HepG2 (cell line): ENCODE data around the gene ATP2A3. TPM values are rescaled to one million over a fixed set of nuclear protein-coding genes. Genes with fewer than 3 reads are reported as not detected.

Experiments used
- ATAC-seq: fragments of 200-7000 bp; cut with Tn5 transposase; 3 replicates; pipeline ENCODE4 v1.9.1; 2020; ENCODE audit warnings: mild to moderate bottlenecking, moderate library complexity
- BruUV-seq: library from RNA; stranded (reverse); fragments of 400-500 nt; replicated peaks from 2 replicates; lab custom pipeline; 2021; lab: Mats Ljungman, UMichigan
- CTCF ChIA-PET: fragments of 300-600 bp; formaldehyde crosslinking; extraction: SDS; loops from one replicate; lab custom pipeline; 2021; ENCODE audit warnings: low total read pairs, inconsistent platforms, low intra/inter-chr PET ratio; lab: Yijun Ruan, JAX
- POLR2A ChIA-PET: fragments of 350-600 bp; sonication (Branson Sonifier 250); formaldehyde crosslinking; loops from one replicate; lab custom pipeline; 2020; ENCODE audit warnings: antibody characterized with exemption, inconsistent platforms; lab: Yijun Ruan, JAX
- DNase-seq: peaks from one replicate; pipeline ENCODE4 v3.0.0-alpha.2; 2015; ENCODE audit warnings: low spot score
- FAIRE-seq: peaks from 3 replicates; lab custom pipeline; 2011; peaks lifted over from hg19 to GRCh38; lab: Jason Lieb, UNC
- H2AFZ ChIP-seq: one replicate; pipeline ENCODE4 v1.6.1; 2011; ENCODE audit warnings: low read length, inconsistent platforms
- H3K27ac ChIP-seq: fragments of 300-600 bp; 3 replicates; pipeline ENCODE4 v1.8.0; 2011; ENCODE audit warnings: mixed run types, mild to moderate bottlenecking, mixed read lengths, low read length, inconsistent platforms; ENCODE audit not compliant: insufficient read depth; ENCODE audit errors: extremely low read length
- H3K27me3 ChIP-seq, 2 experiments: fragments of 200-600 bp in 1 of 2; 2 replicates in 1 of 2; 3 replicates in 1 of 2; pipeline versions ENCODE4 v1.6.0 to v1.8.0; 2011; ENCODE audit warnings: low read length in 2 of 2, mild to moderate bottlenecking in 2 of 2, moderate library complexity in 2 of 2, inconsistent platforms in 1 of 2; ENCODE audit not compliant: insufficient read depth in 2 of 2, control insufficient read depth in 1 of 2
- H3K36me3 ChIP-seq, 2 experiments: fragments of 200-600 bp in 1 of 2; replicated peaks in 1 of 2; 2 replicates in 1 of 2; 3 replicates in 1 of 2; pipeline versions ENCODE4 v1.5.1 to v1.8.0; 2011; ENCODE audit warnings: low read length in 2 of 2, inconsistent platforms in 1 of 2; ENCODE audit not compliant: insufficient read depth in 2 of 2, control insufficient read depth in 1 of 2
- H3K4me1 ChIP-seq: 2 replicates; pipeline ENCODE4 v1.5.1; 2012; ENCODE audit warnings: low read length, inconsistent platforms; ENCODE audit not compliant: insufficient read depth
- H3K4me2 ChIP-seq: 2 replicates; pipeline ENCODE4 v1.6.0; 2011; ENCODE audit warnings: low read depth, low read length, inconsistent platforms
- H3K4me3 ChIP-seq, 3 experiments: fragments of 200-600 bp in 1 of 3; sonication (generic), shearing (Covaris generic) in 1 of 3; replicated peaks in 1 of 3; 2 replicates each; pipeline ENCODE4 v1.5.1; 2011 to 2016; ENCODE audit warnings: low read length in 3 of 3, inconsistent platforms in 2 of 3, low read depth in 2 of 3, mild to moderate bottlenecking in 2 of 3, control low read depth in 1 of 3, mixed read lengths in 1 of 3; ENCODE audit not compliant: insufficient read depth in 1 of 3
- H3K79me2 ChIP-seq: one replicate; pipeline ENCODE4 v1.6.1; 2011; ENCODE audit warnings: low read length, inconsistent platforms; ENCODE audit not compliant: insufficient read depth
- H3K9ac ChIP-seq: 2 replicates; pipeline ENCODE4 v1.6.0; 2011; ENCODE audit warnings: mild to moderate bottlenecking, low read depth, low read length, inconsistent platforms; ENCODE audit not compliant: insufficient read depth
- H3K9me3 ChIP-seq: 2 replicates; pipeline ENCODE4 v1.5.1; 2012; ENCODE audit warnings: mild to moderate bottlenecking, low read length
- H4K20me1 ChIP-seq: 2 replicates; pipeline ENCODE4 v1.6.0; 2011; ENCODE audit warnings: inconsistent platforms, mild to moderate bottlenecking, low read length, moderate library complexity; ENCODE audit not compliant: insufficient read depth
- ZNF768 ChIP-seq: sonication (generic); formaldehyde crosslinking; IDR thresholded peaks from 2 replicates; pipeline ENCODE4 v1.4.0; 2020; ENCODE audit warnings: missing genetic modification reagents
- WGBS: methylation state at CpG from one replicate; pipeline ENCODE4 v1.1.6; 2017; ENCODE audit warnings: low lambda C conversion rate; 5-methylcytosine and 5-hydroxymethylcytosine counted together
- in situ Hi-C: cut with HindIII; loops from 2 replicates; pipeline ENCODE4 v1.10.0; 2017; ENCODE audit warnings: low pct_unique_long_range_greater_than_20kb; ENCODE audit not compliant: extremely low pct_ligation_motif_present
- intact Hi-C: fragments of 100-400 bp; cut with micrococcal nuclease; formaldehyde crosslinking; loops from one replicate; pipeline ENCODE4 v1.10.0; 2022; ENCODE audit not compliant: unreplicated experiment
- polyA plus RNA-seq, 8 experiments: library from polyadenylated mRNA; depleted of rRNA in 3 of 8; stranded (reverse) in 7 of 8; unstranded in 1 of 8; fragments of >200 nt; fragmentation: Illumina TruSeq in 4 of 8; extraction: Trizol in 4 of 8; gene quantifications; 2 replicates each; pipeline versions ENCODE4 v1.2.1 to v1.2.3, GENCODE V29; 2011 to 2016; ENCODE audit warnings: low read depth in 4 of 8, missing spikeins in 1 of 8, mixed read lengths in 1 of 8; ENCODE audit not compliant: insufficient read depth in 1 of 8
- total RNA-seq, 5 experiments: library from RNA; depleted of rRNA; stranded (reverse); fragments of >200 nt; fragmentation: Illumina TruSeq; extraction: Trizol; gene quantifications; 2 replicates each; pipeline ENCODE4 v1.2.3, GENCODE V29; 2016; ENCODE audit warnings: low read depth in 1 of 5
- TF ChIP-seq, protein P1 (sequence below): sonication (generic); formaldehyde crosslinking; IDR thresholded peaks from 2 replicates; pipeline ENCODE4 v1.4.0; 2020; ENCODE audit warnings: missing genetic modification reagents

ATP2A3 gene
- total and polyA plus RNA-seq, 2 of the 13 experiments (the other 11 are each of a cell fraction or from before 2014, with no cell fraction given): 0.07 TPM; not detected in 1

DNA sequence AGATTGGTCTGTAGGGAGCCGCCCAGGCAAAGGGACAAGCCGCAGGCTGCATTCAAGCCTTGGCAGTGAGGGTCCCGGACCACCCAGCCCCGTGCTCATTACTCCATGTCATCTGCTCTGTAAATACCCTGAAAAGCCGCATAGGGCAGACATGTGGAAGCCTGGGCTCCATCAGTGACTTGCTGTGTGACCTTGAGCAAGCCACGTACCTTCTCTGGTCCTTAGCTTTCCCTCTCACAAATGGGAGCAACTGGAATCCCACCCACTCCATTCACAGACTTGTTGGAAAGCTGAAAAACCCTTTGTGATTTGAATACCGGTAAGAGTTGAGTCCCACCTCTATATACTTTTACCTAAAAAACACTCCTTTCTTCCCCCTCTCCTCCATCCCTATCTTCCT, 83.3 kb downstream of the ATP2A3 start:
- Histone ChIP-seq H3K36me3 (no peaks in the 10 kb centered on the region; a peak in 1 of 5 replicates), H3K27ac (no peak overlapping the region), H3K4me2 (no peak overlapping the region), H3K9me3 (no peaks in the 10 kb centered on the region), H4K20me1 (no peaks in the 10 kb centered on the region), H3K4me3 (no peak overlapping the region), H3K9ac (no peak overlapping the region), H3K79me2 (no peaks in the 10 kb centered on the region), H3K27me3 (no peaks in the 10 kb centered on the region), H3K4me1 (peaks cover 8% of the 10 kb centered on the region; the same call in 1 of the 2 replicates), H2AFZ (no peak overlapping the region)
- ChIA-PET POLR2A (no interaction called here), CTCF (no interaction called here)
- ATAC-seq (no peak), FAIRE-seq (no peak), DNase-seq (no peak)
- WGBS: 95% methylated on average over 3 of the region's 7 CpGs
- TF ChIP-seq, protein P1, sequence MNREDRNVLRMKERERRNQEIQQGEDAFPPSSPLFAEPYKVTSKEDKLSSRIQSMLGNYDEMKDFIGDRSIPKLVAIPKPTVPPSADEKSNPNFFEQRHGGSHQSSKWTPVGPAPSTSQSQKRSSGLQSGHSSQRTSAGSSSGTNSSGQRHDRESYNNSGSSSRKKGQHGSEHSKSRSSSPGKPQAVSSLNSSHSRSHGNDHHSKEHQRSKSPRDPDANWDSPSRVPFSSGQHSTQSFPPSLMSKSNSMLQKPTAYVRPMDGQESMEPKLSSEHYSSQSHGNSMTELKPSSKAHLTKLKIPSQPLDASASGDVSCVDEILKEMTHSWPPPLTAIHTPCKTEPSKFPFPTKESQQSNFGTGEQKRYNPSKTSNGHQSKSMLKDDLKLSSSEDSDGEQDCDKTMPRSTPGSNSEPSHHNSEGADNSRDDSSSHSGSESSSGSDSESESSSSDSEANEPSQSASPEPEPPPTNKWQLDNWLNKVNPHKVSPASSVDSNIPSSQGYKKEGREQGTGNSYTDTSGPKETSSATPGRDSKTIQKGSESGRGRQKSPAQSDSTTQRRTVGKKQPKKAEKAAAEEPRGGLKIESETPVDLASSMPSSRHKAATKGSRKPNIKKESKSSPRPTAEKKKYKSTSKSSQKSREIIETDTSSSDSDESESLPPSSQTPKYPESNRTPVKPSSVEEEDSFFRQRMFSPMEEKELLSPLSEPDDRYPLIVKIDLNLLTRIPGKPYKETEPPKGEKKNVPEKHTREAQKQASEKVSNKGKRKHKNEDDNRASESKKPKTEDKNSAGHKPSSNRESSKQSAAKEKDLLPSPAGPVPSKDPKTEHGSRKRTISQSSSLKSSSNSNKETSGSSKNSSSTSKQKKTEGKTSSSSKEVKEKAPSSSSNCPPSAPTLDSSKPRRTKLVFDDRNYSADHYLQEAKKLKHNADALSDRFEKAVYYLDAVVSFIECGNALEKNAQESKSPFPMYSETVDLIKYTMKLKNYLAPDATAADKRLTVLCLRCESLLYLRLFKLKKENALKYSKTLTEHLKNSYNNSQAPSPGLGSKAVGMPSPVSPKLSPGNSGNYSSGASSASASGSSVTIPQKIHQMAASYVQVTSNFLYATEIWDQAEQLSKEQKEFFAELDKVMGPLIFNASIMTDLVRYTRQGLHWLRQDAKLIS (CRISPR knock-in tag): no peak
- TF ChIP-seq ZNF768 (CRISPR knock-in tag): peak; percentile 87
- no TSS peak for BruUV-seq
- intact Hi-C loops: no loop called here
- in situ Hi-C loops: no loop called here
